A549 (cell line): Measurements from ENCODE around the gene ADAM19. TPM values are rescaled to one million over a fixed set of nuclear protein-coding genes. Genes with fewer than 3 reads are reported as not detected.

ENCODE experiments used
- ATAC-seq, 2 experiments: fragments of 200-7000 bp in 1 of 2; fragments of >200 bp in 1 of 2; cut with Nextera tagmentation in 1 of 2; cut with Tn5 transposase in 1 of 2; 3 replicates each; pipeline versions ENCODE4 v1.8.0 to v1.9.1; 2018 to 2020; ENCODE audit warnings: mild to moderate bottlenecking in 1 of 2, moderate library complexity in 1 of 2
- CTCF ChIA-PET: fragments of 300-600 bp; sonication (Branson Sonifier 250); formaldehyde crosslinking; extraction: SDS; loops from one replicate; lab custom pipeline; 2021; ENCODE audit warnings: antibody characterized with exemption, inconsistent platforms; lab: Yijun Ruan, JAX
- POLR2A ChIA-PET: fragments of 350-600 bp; formaldehyde crosslinking; extraction: SDS; loops from one replicate; lab custom pipeline; 2021; ENCODE audit warnings: antibody characterized with exemption, inconsistent platforms; lab: Yijun Ruan, JAX
- DNase-seq, 2 experiments: peaks; one replicate each; pipeline versions ENCODE4 v3.0.0 to v3.0.0-alpha.2; 2011 to 2016; ENCODE audit warnings: low read depth in 1 of 2, low spot score in 1 of 2
- FAIRE-seq: peaks from 2 replicates; lab custom pipeline; 2011; peaks lifted over from hg19 to GRCh38; lab: Jason Lieb, UNC
- H3K27ac ChIP-seq, 2 experiments: fragments of >200 bp; sonication (Bioruptor Twin); formaldehyde crosslinking; 3 replicates each; pipeline ENCODE4 v1.5.1; 2016 to 2017
- H3K4me1 ChIP-seq: fragments of >200 bp; sonication (Bioruptor Twin); formaldehyde crosslinking; 3 replicates; pipeline ENCODE4 v1.6.1; 2016
- H3K4me2 ChIP-seq: fragments of >200 bp; sonication (Bioruptor Twin); formaldehyde crosslinking; 3 replicates; pipeline ENCODE4 v1.6.1; 2016
- H3K4me3 ChIP-seq: fragments of >200 bp; sonication (Bioruptor Twin); formaldehyde crosslinking; 3 replicates; pipeline ENCODE4 v1.5.1; 2016
- H3K9me3 ChIP-seq: fragments of >200 bp; sonication (Bioruptor Twin); formaldehyde crosslinking; 3 replicates; pipeline ENCODE4 v1.6.1; 2016
- CBX2 ChIP-seq: fragments of 200-600 bp; sonication (generic); IDR thresholded peaks from 2 replicates; pipeline ENCODE4 v1.6.1; 2016; ENCODE audit warnings: low read depth, mild to moderate bottlenecking, borderline replicate concordance
- CBX8 ChIP-seq: fragments of 200-600 bp; sonication (generic); IDR thresholded peaks from 2 replicates; pipeline ENCODE4 v1.6.1; 2016
- CEBPB ChIP-seq, 2 experiments: fragments of >200 bp in 1 of 2; sonication (Bioruptor Twin) in 1 of 2; formaldehyde crosslinking in 1 of 2; IDR thresholded peaks; 2 replicates each; pipeline ENCODE4 v1.6.1; 2012 to 2016
- EHF ChIP-seq: fragments of 250-450 bp; sonication (Bioruptor Pico); IDR thresholded peaks from 2 replicates; pipeline ENCODE4 v1.5.0; 2020; ENCODE audit warnings: mild to moderate bottlenecking
- EP300 ChIP-seq, 2 experiments: fragments of >200 bp; sonication (Bioruptor Twin); formaldehyde crosslinking; IDR thresholded peaks; 2 replicates in 1 of 2; 3 replicates in 1 of 2; pipeline ENCODE4 v1.6.1; 2016 to 2017
- ESRRA ChIP-seq: fragments of 150-350 bp; IDR thresholded peaks from 2 replicates; pipeline ENCODE4 v1.6.1; 2014; ENCODE audit warnings: mild to moderate bottlenecking, low read length, borderline replicate concordance
- FOSB ChIP-seq: fragments of 250-450 bp; sonication (Bioruptor Pico); IDR thresholded peaks from 2 replicates; pipeline ENCODE4 v1.5.0; 2020; ENCODE audit warnings: mild to moderate bottlenecking, moderate library complexity
- FOSL2 ChIP-seq, 2 experiments: fragments of 450-650 bp in 1 of 2; fragments of >200 bp in 1 of 2; sonication (Bioruptor Twin) in 1 of 2; formaldehyde crosslinking; IDR thresholded peaks; 2 replicates each; pipeline versions ENCODE4 v1.5.0 to v1.6.1; 2016 to 2020; ENCODE audit warnings: mild to moderate bottlenecking in 1 of 2, moderate library complexity in 1 of 2
- GATA3 ChIP-seq: IDR thresholded peaks from 2 replicates; pipeline ENCODE4 v1.6.1; 2012; ENCODE audit warnings: borderline replicate concordance
- HDAC2 ChIP-seq: fragments of 200-600 bp; sonication (generic); IDR thresholded peaks from 2 replicates; pipeline ENCODE4 v1.6.1; 2016
- HOXA7 ChIP-seq: fragments of 250-450 bp; sonication (Bioruptor Pico); IDR thresholded peaks from 2 replicates; pipeline ENCODE4 v1.5.0; 2020; ENCODE audit warnings: mild to moderate bottlenecking, moderate library complexity
- MYC ChIP-seq: IDR thresholded peaks from 2 replicates; pipeline ENCODE4 v1.6.1; 2012; ENCODE audit warnings: mild to moderate bottlenecking, inconsistent platforms, low read length, improper control_type of control experiment, borderline replicate concordance
- POLR2AphosphoS2 ChIP-seq: conservative IDR thresholded peaks from 2 replicates; pipeline ENCODE4 v1.6.1; 2012; ENCODE audit warnings: low read length, improper control_type of control experiment, inconsistent platforms
- RARB ChIP-seq: fragments of 250-450 bp; sonication (Bioruptor Pico); IDR thresholded peaks from 2 replicates; pipeline ENCODE4 v1.8.0; 2021; ENCODE audit warnings: mild to moderate bottlenecking, moderate library complexity
- SMC3 ChIP-seq: fragments of >200 bp; sonication (Bioruptor Twin); formaldehyde crosslinking; IDR thresholded peaks from 3 replicates; pipeline ENCODE4 v1.6.1; 2018; ENCODE audit warnings: inconsistent platforms
- USF2 ChIP-seq: fragments of 450-650 bp; IDR thresholded peaks from 2 replicates; pipeline ENCODE4 v1.6.1; 2014; ENCODE audit warnings: antibody characterized with exemption
- ZC3H11A ChIP-seq: fragments of 450-650 bp; IDR thresholded peaks from 2 replicates; pipeline ENCODE4 v1.6.1; 2014; ENCODE audit warnings: antibody characterized with exemption, mild to moderate bottlenecking
- WGBS: methylation state at CpG from one replicate; pipeline ENCODE4 v1.1.6; 2017; ENCODE audit errors: missing lambda C conversion rate; 5-methylcytosine and 5-hydroxymethylcytosine counted together
- polyA plus RNA-seq, 4 experiments: library from polyadenylated mRNA; depleted of rRNA in 3 of 4; stranded (reverse); fragments of >200 nt; fragmentation: RNase III in 1 of 4; extraction: RNeasy Plus Mini Kit Qiagen cat#74134 plus additional on column Dnase treatment in 1 of 4; gene quantifications; 2 replicates in 3 of 4; 3 replicates in 1 of 4; pipeline ENCODE4 v1.2.3, GENCODE V29; 2011 to 2017
- TF ChIP-seq, protein P1 (sequence below): fragments of 150-350 bp; IDR thresholded peaks from 2 replicates; pipeline ENCODE4 v1.6.1; 2014; ENCODE audit warnings: low read depth, mild to moderate bottlenecking, low read length
- TF ChIP-seq, protein P2 (sequence below): fragments of >200 bp; sonication (Bioruptor Twin); formaldehyde crosslinking; IDR thresholded peaks from 3 replicates; pipeline ENCODE4 v1.5.1; 2016

ADAM19 gene
- polyA plus RNA-seq, 2 of the 4 experiments (the other 2 are of a cell fraction) = 7.7 to 15.2 TPM

- TF ChIP-seq SMC3 = no peak
- TF ChIP-seq GATA3 = no peak
- no peak for TF ChIP-seq POLR2AphosphoS2
- TF ChIP-seq ZC3H11A = no peak
- TF ChIP-seq FOSL2 (IDR thresholded peaks at IDR 0.05) = peak; percentile 25; the same call in 1 of the 2 replicates
- peak; percentile 54 for TF ChIP-seq FOSL2 (CRISPR knock-in tag; IDR thresholded peaks at IDR 0.05)
- no peak for TF ChIP-seq EHF (CRISPR knock-in tag)
- ChIA-PET CTCF (interaction anchor here (1.1 to 2.2 kb wide), 3 partner anchors 13 to 185 kb away, joined by 4 to 6 read pairs (median 5); partner anchors contain the start of gene LSM11), POLR2A (interaction anchor here (1.0 kb wide), 1 partner anchor 10 kb away, joined by 3 read pairs; no protein-coding TSS in a partner anchor)
- WGBS = 59% methylated on average over 4 of the region's 4 CpGs
- no peaks in the 10 kb centered on the region for H3K9me3 ChIP-seq
- DNase-seq = no peak
- peak; percentile 28 to 64; a peak in 3 of 6 replicates for ATAC-seq
- FAIRE-seq = no peak
- H3K4me1 ChIP-seq = peaks cover 40% of the 10 kb centered on the region
- H3K27ac ChIP-seq = peak overlapping the region in 1 of 2 experiments; percentile 77; a peak in 4 of 6 replicates
- no peak overlapping the region for H3K4me3 ChIP-seq
- peak overlapping the region; percentile 39 for H3K4me2 ChIP-seq
These were observed 17.5 kb downstream of the ADAM19 start for GRCh38 chr5:157558041-157558595.

- ChIA-PET POLR2A (no interaction called here), CTCF (interaction anchor here (0.6 kb wide), 1 partner anchor 40 kb away, joined by 3 read pairs; no protein-coding TSS in a partner anchor)
- no peak for FAIRE-seq
- no peak for DNase-seq
- Histone ChIP-seq H3K27ac (0 out of 6 replicates have a peak overlapping the region, but pooled peaks of 1 of the 2 experiments have one; percentile 7), H3K4me3 (no peak overlapping the region)
- no peak for ATAC-seq
- TF ChIP-seq EP300 (IDR thresholded peaks at IDR 0.05) (no peak), USF2 (no peak), HOXA7 (CRISPR knock-in tag) (no peak), RARB (CRISPR knock-in tag) (no peak), SMC3 (no peak), HDAC2 (no peak), CEBPB (IDR thresholded peaks at IDR 0.05) (no peak), CBX2 (no peak)
- TF ChIP-seq, protein P1, sequence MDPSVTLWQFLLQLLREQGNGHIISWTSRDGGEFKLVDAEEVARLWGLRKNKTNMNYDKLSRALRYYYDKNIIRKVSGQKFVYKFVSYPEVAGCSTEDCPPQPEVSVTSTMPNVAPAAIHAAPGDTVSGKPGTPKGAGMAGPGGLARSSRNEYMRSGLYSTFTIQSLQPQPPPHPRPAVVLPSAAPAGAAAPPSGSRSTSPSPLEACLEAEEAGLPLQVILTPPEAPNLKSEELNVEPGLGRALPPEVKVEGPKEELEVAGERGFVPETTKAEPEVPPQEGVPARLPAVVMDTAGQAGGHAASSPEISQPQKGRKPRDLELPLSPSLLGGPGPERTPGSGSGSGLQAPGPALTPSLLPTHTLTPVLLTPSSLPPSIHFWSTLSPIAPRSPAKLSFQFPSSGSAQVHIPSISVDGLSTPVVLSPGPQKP = no peak
- TF ChIP-seq, protein P2, sequence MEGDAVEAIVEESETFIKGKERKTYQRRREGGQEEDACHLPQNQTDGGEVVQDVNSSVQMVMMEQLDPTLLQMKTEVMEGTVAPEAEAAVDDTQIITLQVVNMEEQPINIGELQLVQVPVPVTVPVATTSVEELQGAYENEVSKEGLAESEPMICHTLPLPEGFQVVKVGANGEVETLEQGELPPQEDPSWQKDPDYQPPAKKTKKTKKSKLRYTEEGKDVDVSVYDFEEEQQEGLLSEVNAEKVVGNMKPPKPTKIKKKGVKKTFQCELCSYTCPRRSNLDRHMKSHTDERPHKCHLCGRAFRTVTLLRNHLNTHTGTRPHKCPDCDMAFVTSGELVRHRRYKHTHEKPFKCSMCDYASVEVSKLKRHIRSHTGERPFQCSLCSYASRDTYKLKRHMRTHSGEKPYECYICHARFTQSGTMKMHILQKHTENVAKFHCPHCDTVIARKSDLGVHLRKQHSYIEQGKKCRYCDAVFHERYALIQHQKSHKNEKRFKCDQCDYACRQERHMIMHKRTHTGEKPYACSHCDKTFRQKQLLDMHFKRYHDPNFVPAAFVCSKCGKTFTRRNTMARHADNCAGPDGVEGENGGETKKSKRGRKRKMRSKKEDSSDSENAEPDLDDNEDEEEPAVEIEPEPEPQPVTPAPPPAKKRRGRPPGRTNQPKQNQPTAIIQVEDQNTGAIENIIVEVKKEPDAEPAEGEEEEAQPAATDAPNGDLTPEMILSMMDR = no peak
- TF ChIP-seq, all 56 proteins: peak for 0
- H3K4me2 ChIP-seq = no peak overlapping the region
- peaks cover 40% of the 10 kb centered on the region for H3K4me1 ChIP-seq
- no peaks in the 10 kb centered on the region for H3K9me3 ChIP-seq
- WGBS = 89% methylated on average over 8 of the region's 8 CpGs
These were observed 18.8 kb downstream of the ADAM19 start for GRCh38 chr5:157556615-157557418.

DNA sequence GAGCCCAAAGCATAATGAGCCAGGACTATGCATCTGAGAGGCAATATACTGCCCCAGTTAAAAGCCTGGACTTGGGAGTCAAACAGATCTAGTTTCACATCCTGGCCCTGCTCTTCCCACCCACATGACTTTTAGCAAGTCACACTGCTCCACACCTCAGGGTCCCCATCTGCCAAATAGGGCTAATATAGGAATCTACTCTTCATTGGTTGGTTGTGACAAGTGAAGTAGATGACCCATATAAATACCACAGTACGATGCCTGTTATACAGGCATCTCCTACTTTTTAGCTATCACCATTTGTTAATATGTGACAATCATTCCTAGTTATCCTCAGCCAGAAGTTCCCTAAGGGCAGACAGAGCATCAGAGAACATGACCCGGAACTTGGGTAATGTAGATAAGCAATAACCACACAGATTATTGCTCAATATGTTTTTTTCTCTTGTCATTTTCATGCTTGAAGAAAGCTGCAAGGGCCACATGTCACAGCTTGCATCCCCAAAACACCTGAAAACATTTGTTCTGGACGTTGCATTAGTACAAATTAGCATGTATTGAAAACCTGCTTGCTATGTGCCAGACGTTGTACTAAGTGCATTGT, 20.4 kb downstream of the ADAM19 start:
- ATAC-seq (peak; percentile 23 to 39; a peak in 3 of 6 replicates), DNase-seq (no peak), FAIRE-seq (no peak)
- Histone ChIP-seq H3K4me1 (peaks cover 48% of the 10 kb centered on the region), H3K4me3 (no peak overlapping the region), H3K9me3 (no peaks in the 10 kb centered on the region), H3K4me2 (peak overlapping the region; percentile 40; the same call in 2 of the 3 replicates), H3K27ac (peak overlapping the region in 1 of 2 experiments; percentile 20; a peak in 2 of 6 replicates)
- TF ChIP-seq ESRRA = no peak
- TF ChIP-seq MYC = 0 out of 2 replicates have a peak, but pooled peaks have one; percentile 22
- TF ChIP-seq CEBPB (IDR thresholded peaks at IDR 0.05) = peak; percentile 36 to 47; a peak in 2 of 4 replicates
- TF ChIP-seq CBX8 = no peak
- no peak for TF ChIP-seq FOSB (CRISPR knock-in tag)
- CTCF ChIA-PET = interaction anchor here (0.6 to 1.5 kb wide), 2 partner anchors 11 to 463 kb away, joined by 3 to 4 read pairs; no protein-coding TSS in a partner anchor
- POLR2A ChIA-PET = no interaction called here
- 41% methylated on average over 4 of the region's 4 CpGs for WGBS
